Measurements from ENCODE around the gene KRT16. TPM values are rescaled to one million over a fixed set of nuclear protein-coding genes. Genes with fewer than 3 reads are reported as not detected.

The KRT16 gene
- polyA plus RNA-seq, 1 experiment = not detected

- H3K27me3 ChIP-seq (ENCODE audit: control insufficient read depth, insufficient read depth, low read length) = peaks cover 2% of the 10 kb centered on the region
- no peak for DNase-seq (ENCODE audit: low read depth, low spot score)
- POLR2A ChIA-PET = no interaction called here
- H3K4me3 ChIP-seq (ENCODE audit: low read depth, low read length) = no peak overlapping the region
- no peak overlapping the region for H3K27ac ChIP-seq (ENCODE audit: low read depth, low read length)
- CTCF ChIA-PET = interaction anchor here (1.0 to 2.9 kb wide), 2 partner anchors 10 to 27 kb away, joined by 3 to 20 read pairs; no protein-coding TSS in a partner anchor
- TF ChIP-seq, protein P1, sequence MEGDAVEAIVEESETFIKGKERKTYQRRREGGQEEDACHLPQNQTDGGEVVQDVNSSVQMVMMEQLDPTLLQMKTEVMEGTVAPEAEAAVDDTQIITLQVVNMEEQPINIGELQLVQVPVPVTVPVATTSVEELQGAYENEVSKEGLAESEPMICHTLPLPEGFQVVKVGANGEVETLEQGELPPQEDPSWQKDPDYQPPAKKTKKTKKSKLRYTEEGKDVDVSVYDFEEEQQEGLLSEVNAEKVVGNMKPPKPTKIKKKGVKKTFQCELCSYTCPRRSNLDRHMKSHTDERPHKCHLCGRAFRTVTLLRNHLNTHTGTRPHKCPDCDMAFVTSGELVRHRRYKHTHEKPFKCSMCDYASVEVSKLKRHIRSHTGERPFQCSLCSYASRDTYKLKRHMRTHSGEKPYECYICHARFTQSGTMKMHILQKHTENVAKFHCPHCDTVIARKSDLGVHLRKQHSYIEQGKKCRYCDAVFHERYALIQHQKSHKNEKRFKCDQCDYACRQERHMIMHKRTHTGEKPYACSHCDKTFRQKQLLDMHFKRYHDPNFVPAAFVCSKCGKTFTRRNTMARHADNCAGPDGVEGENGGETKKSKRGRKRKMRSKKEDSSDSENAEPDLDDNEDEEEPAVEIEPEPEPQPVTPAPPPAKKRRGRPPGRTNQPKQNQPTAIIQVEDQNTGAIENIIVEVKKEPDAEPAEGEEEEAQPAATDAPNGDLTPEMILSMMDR (IDR thresholded peaks at IDR 0.05; ENCODE audit: low read depth, low read length) = no peak
- H3K9me3 ChIP-seq (ENCODE audit: control insufficient read depth, insufficient read depth, low read length) = no peaks in the 10 kb centered on the region; the same call in 1 of the 2 replicates
Observed at GRCh38 chr17:41638941-41639340, 26.4 kb upstream of the KRT16 start.

- ChIA-PET CTCF (interaction anchor here (2.9 kb wide), 1 partner anchor 10 kb away, joined by 20 read pairs; no protein-coding TSS in a partner anchor), POLR2A (interaction anchor here (0.6 kb wide), 1 partner anchor 34 kb away, joined by 4 read pairs; no protein-coding TSS in a partner anchor)
- Histone ChIP-seq H3K27ac (ENCODE audit: low read depth, low read length) (no peak overlapping the region), H3K4me3 (ENCODE audit: low read depth, low read length) (no peak overlapping the region), H3K9me3 (ENCODE audit: control insufficient read depth, insufficient read depth, low read length) (no peaks in the 10 kb centered on the region; the same call in 1 of the 2 replicates), H3K27me3 (ENCODE audit: control insufficient read depth, insufficient read depth, low read length) (peaks cover 2% of the 10 kb centered on the region)
- TF ChIP-seq, protein P1 (IDR thresholded peaks at IDR 0.05; ENCODE audit: low read depth, low read length) = no peak
- DNase-seq (ENCODE audit: low read depth, low spot score) = no peak
Observed at GRCh38 chr17:41638194-41638593, 25.6 kb upstream of the KRT16 start.

DNA sequence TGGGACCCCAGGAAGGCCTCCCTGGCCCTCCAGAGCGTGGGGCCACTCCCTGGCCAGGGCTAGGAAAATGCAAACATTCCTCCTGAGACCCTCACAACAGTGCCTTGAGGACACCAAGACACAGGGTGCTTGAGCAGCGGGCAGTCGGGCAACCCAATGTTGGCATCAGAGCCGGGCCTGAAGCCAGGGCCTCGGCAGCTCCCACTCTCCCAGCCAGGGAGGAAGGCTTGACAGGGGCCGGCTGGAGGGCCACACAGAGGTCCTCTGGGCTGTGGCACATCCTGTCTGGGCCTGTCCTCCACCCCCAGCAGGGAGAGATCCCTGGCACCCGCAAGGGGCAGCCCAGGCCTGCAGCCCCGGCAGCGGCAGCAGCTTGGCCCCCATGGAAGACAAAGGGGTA lies 24.1 kb upstream of the KRT16 start:
- TF ChIP-seq, protein P1 (IDR thresholded peaks at IDR 0.05; ENCODE audit: low read depth, low read length) = no peak
- ChIA-PET CTCF (interaction anchor here (1.0 kb wide), 1 partner anchor 12 kb away, joined by 3 read pairs; no protein-coding TSS in a partner anchor), POLR2A (no interaction called here)
- no peak overlapping the region for H3K4me3 ChIP-seq (ENCODE audit: low read depth, low read length)
- no peaks in the 10 kb centered on the region; the same call in 1 of the 2 replicates for H3K9me3 ChIP-seq (ENCODE audit: control insufficient read depth, insufficient read depth, low read length)
- DNase-seq (ENCODE audit: low read depth, low spot score) = no peak
- H3K27me3 ChIP-seq (ENCODE audit: control insufficient read depth, insufficient read depth, low read length) = peaks cover 5% of the 10 kb centered on the region
- H3K27ac ChIP-seq (ENCODE audit: low read depth, low read length) = no peak overlapping the region

GRCh38 chr17:41635121-41636097 lies 22.8 kb upstream of the KRT16 start:
- Histone ChIP-seq H3K27me3 (ENCODE audit: control insufficient read depth, insufficient read depth, low read length) (peaks cover 5% of the 10 kb centered on the region), H3K4me3 (ENCODE audit: low read depth, low read length) (no peak overlapping the region), H3K9me3 (ENCODE audit: control insufficient read depth, insufficient read depth, low read length) (no peaks in the 10 kb centered on the region; the same call in 1 of the 2 replicates), H3K27ac (ENCODE audit: low read depth, low read length) (no peak overlapping the region)
- TF ChIP-seq, protein P1 (IDR thresholded peaks at IDR 0.05; ENCODE audit: low read depth, low read length) = no peak
- ChIA-PET POLR2A (interaction anchor here (1.1 kb wide), 1 partner anchor 54 kb away, joined by 3 read pairs; no protein-coding TSS in a partner anchor), CTCF (interaction anchor here (1.5 to 1.9 kb wide), 3 partner anchors 13 to 87 kb away, joined by 5 to 10 read pairs (median 6); no protein-coding TSS in a partner anchor)
- DNase-seq (ENCODE audit: low read depth, low spot score) = no peak
